Breast epithelium (tissue), 3 donors: ENCODE measurements around the gene RAD50.

ENCODE experiments used
- CTCF ChIP-seq, 3 donors: fragments of 450-650 bp; IDR thresholded peaks; one replicate each; pipeline ENCODE4 v1.5.1; 2016 to 2017; ENCODE audit warnings: antibody characterized with exemption in 3 of 3, mild to moderate bottlenecking in 3 of 3, moderate library complexity in 3 of 3
- POLR2A ChIP-seq: fragments of 450-650 bp; IDR thresholded peaks from one replicate; pipeline ENCODE4 v1.6.1; 2016; ENCODE audit warnings: antibody characterized with exemption, mild to moderate bottlenecking, moderate library complexity

- TF ChIP-seq CTCF (IDR thresholded peaks at IDR 0.05) (no peak), POLR2A (no peak)
Observed at GRCh38 chr5:132653716-132654115, 96.9 kb downstream of the RAD50 start.
